Ascending aorta (tissue), 2 donors: Measurements from ENCODE around the gene PATJ. TPM values are rescaled to one million over a fixed set of nuclear protein-coding genes. Genes with fewer than 3 reads are reported as not detected.

Experiments
- DNase-seq, 2 donors: peaks; one replicate each; pipeline ENCODE4 v3.0.0-alpha.2; 2019; ENCODE audit warnings: low spot score in 2 of 2
- H3K27ac ChIP-seq, 2 donors: fragments of 200-600 bp; sonication (generic); one replicate each; pipeline ENCODE4 v1.5.1; 2016 to 2017; ENCODE audit warnings: mild to moderate bottlenecking in 1 of 2
- H3K27me3 ChIP-seq: fragments of 200-600 bp; sonication (generic); one replicate; pipeline ENCODE4 v1.5.1; 2017
- H3K36me3 ChIP-seq, 2 donors: fragments of 200-600 bp; sonication (generic); one replicate each; pipeline ENCODE4 v1.5.1; 2016
- H3K4me1 ChIP-seq, 2 donors: fragments of 200-600 bp; sonication (generic); one replicate each; pipeline ENCODE4 v1.5.1; 2016 to 2017; ENCODE audit warnings: mild to moderate bottlenecking in 1 of 2
- H3K4me3 ChIP-seq, 2 donors: fragments of 200-600 bp; sonication (generic); one replicate each; pipeline ENCODE4 v1.5.1; 2016 to 2017; ENCODE audit warnings: mild to moderate bottlenecking in 1 of 2
- H3K9me3 ChIP-seq, 2 donors: fragments of 200-600 bp; sonication (generic); one replicate each; pipeline ENCODE4 v1.5.1; 2016
- intact Hi-C: fragments of 100-400 bp; cut with DNase I; formaldehyde crosslinking; loops from one replicate; pipeline ENCODE4 v1.15.1; 2023
- total RNA-seq: library from RNA; depleted of rRNA; stranded (reverse); fragments of >200 nt; gene quantifications from one replicate; pipeline ENCODE4 v1.1.0, GENCODE V29; 2016
- TF ChIP-seq, protein P1 (sequence below), 3 experiments: fragments of 200-600 bp in 2 of 3; fragments of 450-650 bp in 1 of 3; sonication (generic) in 2 of 3; IDR thresholded peaks; one replicate each; pipeline ENCODE4 v1.5.1; 2016 to 2019; ENCODE audit warnings: antibody characterized with exemption in 3 of 3, mild to moderate bottlenecking in 1 of 3, moderate library complexity in 1 of 3

The PATJ gene
- total RNA-seq, 1 donor from 2014 or later, result 26.7 TPM

DNA sequence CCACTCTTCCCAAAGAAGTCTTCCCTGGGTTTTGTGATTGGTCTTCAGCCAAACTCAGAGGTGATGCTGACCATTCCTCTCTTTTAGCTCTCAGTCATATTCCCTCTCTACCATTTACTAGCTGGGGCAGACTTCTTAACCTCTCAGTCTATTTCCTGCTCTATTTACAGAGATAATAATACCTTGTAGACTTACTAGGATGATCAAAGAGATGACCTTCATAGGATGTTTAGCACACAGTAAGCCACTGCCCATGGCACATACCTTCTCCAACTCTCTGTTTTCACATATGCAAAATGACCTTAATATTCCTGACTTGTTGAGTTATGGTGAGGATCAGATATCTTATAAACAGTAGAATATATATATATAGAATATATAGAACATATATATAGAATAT lies 346.2 kb downstream of the PATJ start:
- intact Hi-C loops, result no loop called here
- Histone ChIP-seq H3K4me3 (no peak overlapping the region), H3K36me3 (no peaks in the 10 kb centered on the region), H3K4me1 (no peaks in the 10 kb centered on the region), H3K9me3 (no peaks in the 10 kb centered on the region), H3K27ac (no peak overlapping the region), H3K27me3 (no peaks in the 10 kb centered on the region)
- TF ChIP-seq, protein P1, sequence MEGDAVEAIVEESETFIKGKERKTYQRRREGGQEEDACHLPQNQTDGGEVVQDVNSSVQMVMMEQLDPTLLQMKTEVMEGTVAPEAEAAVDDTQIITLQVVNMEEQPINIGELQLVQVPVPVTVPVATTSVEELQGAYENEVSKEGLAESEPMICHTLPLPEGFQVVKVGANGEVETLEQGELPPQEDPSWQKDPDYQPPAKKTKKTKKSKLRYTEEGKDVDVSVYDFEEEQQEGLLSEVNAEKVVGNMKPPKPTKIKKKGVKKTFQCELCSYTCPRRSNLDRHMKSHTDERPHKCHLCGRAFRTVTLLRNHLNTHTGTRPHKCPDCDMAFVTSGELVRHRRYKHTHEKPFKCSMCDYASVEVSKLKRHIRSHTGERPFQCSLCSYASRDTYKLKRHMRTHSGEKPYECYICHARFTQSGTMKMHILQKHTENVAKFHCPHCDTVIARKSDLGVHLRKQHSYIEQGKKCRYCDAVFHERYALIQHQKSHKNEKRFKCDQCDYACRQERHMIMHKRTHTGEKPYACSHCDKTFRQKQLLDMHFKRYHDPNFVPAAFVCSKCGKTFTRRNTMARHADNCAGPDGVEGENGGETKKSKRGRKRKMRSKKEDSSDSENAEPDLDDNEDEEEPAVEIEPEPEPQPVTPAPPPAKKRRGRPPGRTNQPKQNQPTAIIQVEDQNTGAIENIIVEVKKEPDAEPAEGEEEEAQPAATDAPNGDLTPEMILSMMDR (IDR thresholded peaks at IDR 0.05), result no peak
- no peak for DNase-seq

DNA sequence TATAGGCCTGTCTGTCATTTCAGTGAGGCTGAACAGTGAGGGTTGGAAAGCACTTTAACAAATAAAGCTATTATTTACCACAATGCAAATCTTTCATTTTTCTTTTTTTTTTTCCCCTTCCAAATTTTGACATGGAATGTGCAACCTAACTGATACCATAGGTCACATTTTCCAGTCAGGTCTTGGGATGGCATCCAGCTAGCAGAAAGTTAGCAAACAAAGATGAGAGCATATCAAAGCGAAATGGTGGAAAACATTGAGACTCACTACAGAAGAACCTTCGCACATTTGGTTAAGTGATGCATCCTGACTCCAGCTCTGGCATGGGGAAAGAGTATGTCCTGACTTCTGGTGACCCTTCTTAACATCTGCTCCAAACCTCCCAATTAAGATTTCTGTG lies 347.3 kb downstream of the PATJ start:
- no peak overlapping the region for H3K4me3 ChIP-seq
- H3K9me3 ChIP-seq, result no peaks in the 10 kb centered on the region
- H3K27me3 ChIP-seq, result no peaks in the 10 kb centered on the region
- DNase-seq, result no peak
- intact Hi-C loops, result no loop called here
- no peaks in the 10 kb centered on the region for H3K4me1 ChIP-seq
- H3K36me3 ChIP-seq, result no peaks in the 10 kb centered on the region
- TF ChIP-seq, protein P1 (IDR thresholded peaks at IDR 0.05), result no peak
- no peak overlapping the region for H3K27ac ChIP-seq

DNA sequence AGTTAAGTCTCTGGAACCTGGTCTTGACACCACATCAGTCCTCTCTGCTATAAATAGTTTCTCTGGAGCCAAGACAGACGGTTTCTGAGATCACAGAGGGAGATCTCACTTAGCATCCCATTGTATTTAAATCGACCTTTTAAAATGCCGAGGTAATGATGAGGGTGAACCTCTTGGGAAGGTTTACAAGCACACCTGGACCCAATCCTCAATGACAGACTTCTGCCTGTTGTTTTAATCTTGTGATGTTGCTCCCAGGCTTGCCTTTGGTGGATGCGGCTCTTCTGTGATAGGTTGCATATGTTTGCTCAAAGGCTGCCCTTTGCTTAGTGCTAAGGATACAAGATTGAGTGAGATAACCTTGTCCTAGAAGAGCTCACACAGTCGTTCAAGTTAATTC lies 347.7 kb downstream of the PATJ start:
- TF ChIP-seq, protein P1 (IDR thresholded peaks at IDR 0.05), result no peak
- H3K27ac ChIP-seq, result no peak overlapping the region
- H3K4me3 ChIP-seq, result no peak overlapping the region
- H3K36me3 ChIP-seq, result no peaks in the 10 kb centered on the region
- H3K4me1 ChIP-seq, result no peaks in the 10 kb centered on the region
- no peaks in the 10 kb centered on the region for H3K9me3 ChIP-seq
- intact Hi-C loops, result no loop called here
- no peak for DNase-seq
- H3K27me3 ChIP-seq, result no peaks in the 10 kb centered on the region

DNA sequence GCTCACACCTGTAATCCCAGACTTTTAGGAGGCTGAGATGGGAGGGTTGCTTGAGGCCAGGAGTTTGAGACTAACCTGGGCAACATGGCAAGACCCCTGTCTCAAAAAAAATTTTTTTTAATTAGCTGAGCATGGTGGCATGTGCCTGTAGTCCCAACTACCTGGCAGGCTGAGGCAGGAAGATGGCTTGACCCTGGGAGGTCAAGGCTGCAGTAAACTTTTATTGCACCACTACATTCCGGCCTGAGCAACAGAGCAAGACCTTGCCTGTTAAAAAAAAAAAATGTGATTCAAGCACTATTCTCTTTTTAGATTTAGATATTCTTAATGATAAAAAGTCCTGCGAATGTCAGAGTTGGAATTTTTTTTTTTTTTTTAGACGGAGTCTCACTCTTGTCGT lies 349.8 kb downstream of the PATJ start:
- H3K4me1 ChIP-seq, result no peaks in the 10 kb centered on the region
- intact Hi-C loops, result no loop called here
- TF ChIP-seq, protein P1 (IDR thresholded peaks at IDR 0.05), result no peak
- no peak overlapping the region for H3K27ac ChIP-seq
- H3K27me3 ChIP-seq, result no peaks in the 10 kb centered on the region
- H3K9me3 ChIP-seq, result no peaks in the 10 kb centered on the region
- DNase-seq, result no peak
- H3K4me3 ChIP-seq, result no peak overlapping the region
- no peaks in the 10 kb centered on the region for H3K36me3 ChIP-seq

DNA sequence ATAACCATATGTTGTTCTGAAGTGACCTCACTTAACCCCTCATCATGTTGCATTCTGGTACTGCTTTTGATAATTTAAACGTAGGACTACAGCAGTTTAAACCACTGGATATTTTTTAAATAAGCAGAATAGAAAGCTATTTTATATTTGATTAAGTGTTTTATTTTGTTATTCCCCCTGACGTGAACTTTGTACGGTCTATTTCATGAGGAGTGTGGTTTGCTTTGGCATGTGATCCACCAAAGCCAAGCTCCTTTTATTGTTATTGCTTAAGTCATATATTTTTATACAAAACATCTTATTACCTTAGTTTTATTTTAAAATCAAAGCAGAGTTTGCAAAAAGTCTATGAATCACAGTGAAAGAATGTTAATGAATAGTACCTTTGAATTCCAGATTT lies 351.0 kb downstream of the PATJ start:
- Histone ChIP-seq H3K27ac (peak overlapping the region in 1 of 2 donors; percentile 18), H3K4me1 (no peaks in the 10 kb centered on the region), H3K9me3 (no peaks in the 10 kb centered on the region), H3K27me3 (no peaks in the 10 kb centered on the region), H3K36me3 (no peaks in the 10 kb centered on the region), H3K4me3 (no peak overlapping the region)
- TF ChIP-seq, protein P1 (IDR thresholded peaks at IDR 0.05), result no peak
- DNase-seq, result no peak
- intact Hi-C loops, result no loop called here

DNA sequence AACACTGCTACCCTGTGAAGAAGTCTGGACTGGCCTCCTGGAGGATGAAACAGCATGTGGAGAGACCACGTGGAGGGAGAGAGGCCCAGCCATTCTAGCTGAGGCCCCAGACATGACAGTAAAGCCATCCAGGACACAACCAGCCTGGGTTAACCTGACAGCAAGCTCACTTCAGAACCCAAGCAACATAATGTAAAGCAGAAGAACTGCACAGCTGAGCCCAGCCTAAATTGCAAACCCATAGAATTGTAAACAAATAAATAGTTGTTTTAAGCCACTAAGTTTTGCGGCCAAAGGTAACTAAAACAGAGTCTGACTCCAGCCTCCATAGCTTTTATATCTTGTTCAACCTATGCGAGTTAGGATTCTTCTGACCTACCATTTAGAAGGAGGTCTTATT lies 355.2 kb downstream of the PATJ start:
- DNase-seq, result no peak
- H3K27me3 ChIP-seq, result no peaks in the 10 kb centered on the region
- TF ChIP-seq, protein P1 (IDR thresholded peaks at IDR 0.05), result no peak
- H3K36me3 ChIP-seq, result no peaks in the 10 kb centered on the region
- H3K4me1 ChIP-seq, result no peaks in the 10 kb centered on the region
- H3K27ac ChIP-seq, result no peak overlapping the region
- H3K4me3 ChIP-seq, result no peak overlapping the region
- no peaks in the 10 kb centered on the region for H3K9me3 ChIP-seq
- intact Hi-C loops, result no loop called here
